ENCODE results near the gene OR6S1.

Gene OR6S1

DNA sequence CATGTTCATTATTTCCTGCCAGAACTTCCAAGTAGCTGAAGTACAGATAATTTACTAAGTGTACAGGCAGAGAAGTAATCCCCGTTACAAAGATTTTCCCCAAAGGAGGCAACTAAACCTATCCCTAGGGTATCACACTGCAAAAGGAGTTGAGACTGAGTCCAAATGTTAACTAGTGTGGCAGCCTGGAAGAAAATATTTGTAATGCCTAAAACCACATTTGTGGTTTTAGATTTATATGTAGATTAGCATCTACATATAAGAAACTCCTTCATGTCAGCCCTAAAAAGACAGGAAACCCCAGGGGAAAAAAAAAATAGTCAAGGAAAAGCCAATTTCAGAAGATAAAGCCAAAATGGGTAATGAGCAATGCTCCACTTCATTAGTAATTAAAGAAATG is 48.9 kb downstream of the OR6S1 start:
- no peak overlapping the region for H3K4me3 ChIP-seq (ENCODE audit: low read length)
- no peak for DNase-seq (ENCODE audit: low read depth)
- no peak for TF ChIP-seq CTCF (conservative IDR thresholded peaks at IDR 0.05; ENCODE audit: low read depth, low read length)

GRCh38 chr14:20591235-20591634 is 50.3 kb downstream of the OR6S1 start, which contains the start of gene RNASE12:
Gene RNASE12, minus strand, starts transcription at chr14:20591376. Its CDS starts 653 bp downstream, at chr14:20590723.
- no peak within 1 kb of the TSS for H3K4me3 ChIP-seq (ENCODE audit: low read length)
- DNase-seq (ENCODE audit: low read depth) = no peak
- TF ChIP-seq CTCF (conservative IDR thresholded peaks at IDR 0.05; ENCODE audit: low read depth, low read length) = no peak

All from retinal pigment epithelial cell (primary cell).